GM03348 (cell line): ENCODE measurements around the gene CIITA.
A peak's percentile ranks its signal among the peaks of the same experiment; 100 is the strongest.
"Not testable (repeated sequence)": the region's sequence is repeated elsewhere in the genome, so short reads cannot be mapped to it uniquely, and the experiment has no call there.

Experiments
- DNase-seq: peaks from one replicate; pipeline ENCODE4 v3.0.0; 2012; ENCODE audit warnings: low spot score

The CIITA gene

GRCh38 chr16:10937068-10937859 is 60.3 kb downstream of the CIITA start:
- no peak for DNase-seq

DNA sequence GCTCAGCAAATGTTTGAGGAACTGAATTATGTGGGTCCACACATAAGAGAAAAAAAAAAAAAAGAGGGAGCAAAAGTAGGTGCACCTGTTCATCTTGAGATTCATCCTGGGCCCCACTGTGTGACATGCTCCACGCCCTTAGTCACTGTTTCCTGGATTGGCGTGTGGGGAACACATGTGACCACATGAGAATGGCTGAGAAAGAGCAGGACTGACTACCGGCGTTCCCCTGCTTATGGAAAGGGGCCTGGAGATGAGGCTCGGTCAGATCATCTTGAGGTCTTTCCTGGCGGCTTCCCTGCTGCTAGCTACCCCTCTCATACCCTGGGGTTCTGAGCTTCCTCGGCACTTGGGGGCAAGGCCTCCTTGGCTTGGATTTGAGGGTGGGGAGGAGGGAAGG is 61.3 kb downstream of the CIITA start:
- no peak for DNase-seq

DNA sequence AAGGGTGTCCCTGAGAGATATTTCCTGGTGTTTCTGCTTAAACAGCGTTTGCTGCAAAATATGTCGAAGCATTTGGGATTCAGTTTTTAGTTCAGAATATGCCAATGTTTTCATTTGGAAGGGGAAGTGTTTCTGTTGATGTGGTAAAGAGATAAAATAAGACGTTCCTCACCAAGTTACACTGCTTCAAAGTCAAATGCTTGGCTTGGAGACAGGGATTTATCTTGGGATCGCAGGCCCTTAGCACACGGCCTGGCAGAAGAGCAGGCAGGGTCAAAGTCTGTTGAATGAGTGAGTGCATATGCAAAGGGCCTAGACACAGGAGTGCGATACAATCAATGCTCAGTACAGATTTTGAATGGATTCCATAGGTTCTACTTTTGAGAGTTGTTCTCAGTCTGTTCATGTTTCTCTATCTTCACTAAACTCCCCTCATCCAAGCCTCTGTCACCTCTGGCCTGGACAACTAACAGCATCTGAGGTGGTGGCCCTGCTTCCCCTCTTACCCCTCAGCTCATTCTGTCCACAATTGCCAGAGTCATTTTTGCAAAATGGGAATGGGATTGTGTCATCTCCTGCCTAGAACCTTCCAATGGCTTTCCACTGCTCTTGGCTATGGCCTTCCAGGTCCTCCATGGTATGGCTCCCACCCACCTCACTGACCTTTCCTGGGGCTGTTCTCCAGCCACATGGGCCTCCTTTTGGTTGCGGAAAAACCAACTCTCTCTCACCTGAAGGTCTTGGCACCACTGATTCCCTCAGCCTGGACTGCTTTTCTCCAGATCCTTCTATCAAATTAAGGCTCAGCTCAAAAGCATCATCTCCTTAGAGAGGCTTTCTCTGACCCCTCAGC is 62.0 kb downstream of the CIITA start:
- no peak for DNase-seq

DNA sequence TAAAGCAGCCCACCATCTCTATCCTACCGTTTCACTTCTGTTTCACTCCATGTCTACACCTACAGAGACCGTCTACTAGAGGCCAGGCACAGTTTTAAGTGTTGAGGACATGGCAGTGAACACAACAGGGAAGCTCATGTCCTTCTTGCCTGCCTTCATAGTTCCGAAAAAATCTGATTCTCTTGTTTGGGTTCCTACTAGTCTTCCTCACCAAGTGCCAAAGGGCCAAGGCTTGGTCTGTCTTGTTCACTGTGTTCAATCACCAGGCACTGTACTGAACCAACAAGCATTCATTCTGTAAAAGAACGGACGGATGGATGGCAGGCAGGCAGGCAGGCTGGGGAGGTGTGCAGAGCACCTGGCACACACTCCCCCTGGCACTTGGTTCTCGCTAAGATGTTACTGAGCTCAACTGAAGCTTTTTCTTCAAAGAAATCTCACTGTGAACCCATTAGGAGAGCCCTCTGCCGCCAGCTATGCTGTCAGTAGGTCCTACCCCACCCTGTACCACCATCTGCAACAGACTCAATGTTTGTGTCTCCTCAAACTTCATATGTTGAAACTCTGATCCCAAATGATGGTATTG is 62.7 kb downstream of the CIITA start:
- no peak for DNase-seq

GRCh38 chr16:10940501-10941079 is 63.6 kb downstream of the CIITA start:
- DNase-seq: no peak

GRCh38 chr16:10941127-10941933 is 64.3 kb downstream of the CIITA start:
- DNase-seq: no peak

GRCh38 chr16:10941935-10942351 is 64.9 kb downstream of the CIITA start:
- not testable (repeated sequence) for DNase-seq

DNA sequence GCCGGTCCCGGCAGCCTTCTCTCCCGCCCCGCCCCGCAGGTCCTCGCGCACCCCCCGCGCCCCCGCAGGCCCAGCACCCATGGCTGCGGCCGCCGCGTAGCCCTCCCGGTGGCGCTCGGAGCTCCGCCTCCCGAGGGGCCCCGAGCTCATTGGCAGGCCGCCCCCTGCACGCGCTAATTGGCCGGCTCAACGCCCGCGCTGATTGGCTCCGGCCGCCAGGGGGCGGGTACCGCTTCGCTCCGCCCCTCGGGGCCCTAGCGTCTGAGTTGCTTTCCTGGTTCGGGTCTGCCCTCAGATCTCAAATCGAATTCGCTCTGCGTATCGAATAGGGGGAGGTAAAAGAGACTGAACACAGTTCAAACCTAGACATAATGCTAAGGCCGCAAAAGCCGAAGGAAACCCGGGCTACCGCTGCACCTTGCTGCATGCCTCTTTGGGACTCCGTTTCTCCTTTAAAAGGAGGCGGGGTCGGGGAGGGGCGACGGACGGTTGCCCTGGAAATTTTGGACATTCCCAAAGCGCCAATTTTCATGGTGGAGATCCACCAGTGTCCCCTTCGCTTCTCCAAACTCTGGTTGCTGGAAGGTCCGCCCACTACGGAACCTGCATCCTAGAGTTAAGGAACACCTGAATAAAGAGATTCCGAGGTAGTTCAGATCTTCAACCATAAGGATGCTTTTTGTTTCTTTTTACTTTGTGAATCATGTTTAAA is 65.5 kb downstream of the CIITA start, which contains the start of gene DEXI:
Gene DEXI (minus strand): TSS at position 117 of the 712 bp plus-strand sequence. CDS start 463 bp downstream, outside the sequence.
- peak; percentile 100 for DNase-seq

DNA sequence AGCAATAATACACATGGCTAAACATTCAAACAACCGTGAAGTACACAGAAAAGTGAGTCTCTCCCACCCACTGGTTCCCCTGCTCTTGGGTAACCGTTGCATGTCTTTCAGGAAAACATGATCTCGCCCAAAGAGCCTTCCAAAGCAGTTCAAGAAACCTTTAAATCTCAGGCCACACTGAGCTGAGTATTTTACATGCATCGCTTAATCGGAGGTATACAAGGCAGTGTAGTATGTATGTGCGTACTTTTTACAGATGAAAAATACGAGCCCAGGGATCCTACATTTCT is 66.0 kb downstream of the CIITA start:
- no peak for DNase-seq

- peak; percentile 97 for DNase-seq
Measured at GRCh38 chr16:10944249-10945064, 67.5 kb downstream of the CIITA start, which contains the start of gene CLEC16A. CLEC16A (plus strand) TSS chr16:10944564; CDS start chr16:10944718, 154 bp downstream.

DNA sequence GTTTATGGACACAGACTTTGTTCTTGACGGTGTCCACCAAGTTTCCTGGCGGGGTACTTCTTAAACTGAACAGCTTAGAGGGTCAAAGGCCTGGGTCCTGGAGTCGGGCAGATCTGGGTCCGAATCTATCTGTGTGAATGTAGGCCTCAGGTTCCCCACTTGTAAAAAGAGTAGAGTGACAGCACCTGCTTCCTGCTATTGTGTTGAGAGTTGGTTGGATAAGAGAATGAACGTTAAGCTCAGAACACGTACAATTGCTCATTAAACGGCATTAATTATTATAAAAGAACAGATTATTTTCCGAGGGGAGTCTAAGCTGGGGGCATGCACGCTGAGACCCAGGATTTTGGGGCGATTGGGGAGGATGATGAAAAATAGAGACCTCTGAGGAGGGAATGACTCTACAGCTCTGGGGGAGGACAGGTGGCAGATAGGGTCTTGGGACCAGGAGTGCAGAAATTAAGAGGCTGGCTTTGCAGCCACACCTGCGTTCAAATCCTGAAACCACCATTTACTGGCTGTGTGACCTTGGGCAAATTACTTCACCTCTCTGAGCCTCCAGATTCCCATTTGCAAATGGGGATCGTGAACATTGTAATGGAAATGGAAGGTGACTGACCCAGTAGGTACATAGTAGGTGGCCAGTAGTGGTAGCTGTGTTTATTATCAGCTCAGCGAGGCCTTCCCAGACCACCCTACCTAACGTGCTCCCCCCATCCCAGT is 68.2 kb downstream of the CIITA start:
- no peak for DNase-seq

- peak; percentile 46 for DNase-seq
Measured at GRCh38 chr16:10946308-10946707, 69.3 kb downstream of the CIITA start.

DNA sequence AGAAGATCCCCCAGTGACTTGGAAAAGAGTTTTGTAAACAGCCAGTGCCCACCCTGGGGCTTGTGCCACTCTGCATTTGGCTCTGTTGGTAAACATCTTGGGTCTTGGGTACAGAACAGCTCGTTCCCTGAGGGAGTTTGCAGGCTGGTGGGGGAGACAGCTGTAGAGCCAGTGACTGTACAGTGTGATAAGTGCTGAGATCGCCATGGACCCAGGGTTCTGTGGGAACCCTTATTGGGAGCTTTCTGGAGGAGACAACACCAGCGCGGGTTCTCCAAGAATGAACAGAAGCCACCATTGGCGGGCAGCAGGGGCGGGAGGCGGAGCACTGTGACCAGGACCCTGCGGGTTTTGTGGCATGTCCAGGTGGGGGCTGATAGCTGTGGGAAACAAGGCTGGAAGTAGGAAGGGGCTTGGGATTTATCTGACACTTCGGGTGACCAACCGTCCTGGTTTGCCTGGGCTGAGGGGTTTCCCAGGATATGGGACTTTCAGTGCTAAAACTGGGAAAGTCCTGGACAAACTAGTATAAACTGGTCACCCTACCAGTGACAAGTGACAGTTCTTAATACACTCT is 70.3 kb downstream of the CIITA start:
- no peak for DNase-seq

- no peak for DNase-seq
Measured at GRCh38 chr16:10949424-10949970, 72.5 kb downstream of the CIITA start.

GRCh38 chr16:10950393-10950792 is 73.4 kb downstream of the CIITA start:
- DNase-seq: no peak

DNA sequence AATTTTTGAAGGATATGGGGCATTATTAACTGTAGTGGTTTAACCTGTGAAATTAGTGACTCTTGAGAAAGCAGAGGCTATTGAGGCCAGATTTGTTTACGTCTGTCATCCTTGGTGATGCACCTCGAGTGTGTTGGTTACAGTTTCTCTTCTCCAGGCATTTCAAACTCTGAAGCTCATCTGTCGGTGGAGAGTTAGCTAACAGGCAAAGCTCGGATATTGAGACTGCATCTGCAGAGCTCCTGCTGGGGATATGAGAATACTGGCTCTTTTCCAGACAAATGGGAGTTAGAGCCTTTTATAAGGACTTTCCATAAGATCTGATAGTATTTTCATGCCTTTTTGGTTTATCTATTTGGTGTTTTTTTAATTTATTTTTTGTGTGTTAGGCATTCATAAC is 74.0 kb downstream of the CIITA start:
- DNase-seq: no peak

DNA sequence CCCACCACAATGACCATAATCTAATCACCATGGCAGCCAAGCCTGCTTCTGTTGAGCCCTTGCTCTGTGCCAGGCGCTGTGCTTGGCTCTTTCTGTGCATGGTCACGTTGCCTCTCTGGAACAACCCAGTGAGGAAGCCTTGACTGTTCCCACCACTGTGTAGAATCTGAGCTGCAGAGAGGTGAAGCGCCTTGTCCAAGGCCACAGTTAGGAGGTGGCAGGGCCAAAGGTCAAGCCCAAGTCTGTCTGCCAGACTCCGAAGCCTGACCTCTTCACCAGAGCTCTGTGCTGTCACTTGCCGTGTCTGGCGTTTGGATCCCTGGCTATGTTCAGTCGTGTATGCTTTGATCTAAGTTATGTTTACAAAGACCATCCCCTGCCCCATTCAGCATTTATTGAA is 77.9 kb downstream of the CIITA start:
- DNase-seq: no peak

DNA sequence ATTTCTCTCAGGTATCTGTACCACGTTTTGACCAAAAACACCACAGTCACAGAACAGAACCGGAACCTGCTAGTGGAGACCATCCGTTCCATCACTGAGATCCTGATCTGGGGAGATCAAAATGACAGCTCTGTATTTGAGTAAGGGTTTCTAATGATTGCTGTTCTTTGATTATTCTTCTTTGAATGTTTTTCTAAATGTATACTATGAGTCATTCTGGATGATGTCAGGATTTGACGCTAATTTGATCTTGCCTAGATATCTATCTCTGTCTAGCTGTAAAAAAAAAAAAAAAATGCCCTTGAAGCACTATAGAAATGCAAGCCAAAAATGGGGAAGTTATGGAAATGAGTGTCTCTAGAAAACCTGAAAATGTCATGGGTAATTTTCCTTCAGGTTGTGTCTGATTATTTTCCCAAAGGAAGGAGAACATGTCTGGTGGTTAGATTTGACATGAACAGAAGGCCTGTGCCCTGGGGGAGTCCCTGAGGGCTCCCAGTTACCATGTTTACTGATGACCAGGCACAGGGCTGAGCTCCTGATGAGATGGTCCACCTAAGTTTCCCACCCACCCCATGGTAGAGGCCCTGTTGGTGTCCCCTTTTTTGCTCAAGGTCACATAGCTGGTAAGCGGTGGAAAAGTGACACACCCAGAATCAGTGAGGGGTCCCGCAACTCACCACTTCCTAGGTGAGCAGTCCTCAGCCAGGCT is 80.9 kb downstream of the CIITA start:
- DNase-seq: no peak
